ENCODE measurements around the gene ROCK1. TPM values are rescaled to one million over a fixed set of nuclear protein-coding genes. Genes with fewer than 3 reads are reported as not detected.

ROCK1 gene
- total and polyA plus RNA-seq, 2 of the 8 experiments (the other 6 are each of a cell fraction or from before 2014, with no cell fraction given) = 4.2 to 48.9 TPM

DNA sequence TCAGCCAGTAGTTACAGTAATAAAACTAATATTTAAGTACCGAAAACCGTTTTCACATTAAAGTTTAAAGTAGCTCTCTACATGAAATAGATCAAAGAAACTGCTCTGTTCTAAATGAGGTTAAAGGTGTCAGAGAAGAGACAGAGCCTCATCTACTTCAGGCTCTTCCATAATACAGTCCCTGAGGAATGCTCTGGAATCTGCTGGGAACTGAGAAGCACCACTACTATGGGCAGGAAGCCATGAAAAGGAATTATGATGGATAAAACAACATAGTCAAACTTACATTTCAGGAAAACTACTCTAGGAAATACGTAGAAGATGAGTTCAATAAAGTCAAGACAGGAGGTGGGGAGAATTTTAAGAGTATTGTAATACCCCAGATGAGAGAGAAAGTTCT is 60.0 kb downstream of the ROCK1 start:
- H2BK20ac ChIP-seq (ENCODE audit: low read length) = no peak overlapping the region
- H2BK12ac ChIP-seq (ENCODE audit: low read depth, low read length) = no peak overlapping the region
- H4K20me1 ChIP-seq (replicated peaks in 1 of 2; ENCODE audit: control insufficient read depth in 1 of 2, insufficient read depth in 2 of 2, low read length in 2 of 2) = no peaks in the 10 kb centered on the region
- H3K79me1 ChIP-seq (ENCODE audit: low read depth, low read length) = no peaks in the 10 kb centered on the region
- no peaks in the 10 kb centered on the region for H3K9me3 ChIP-seq (ENCODE audit: insufficient read depth in 2 of 2, low read depth in 1 of 2, low read length in 1 of 2)
- no peak overlapping the region for H2AK5ac ChIP-seq (ENCODE audit: low read depth, low read length)
- H2BK5ac ChIP-seq (ENCODE audit: low read depth, low read length) = no peak overlapping the region
- POLR2A ChIA-PET (ENCODE audit: partially characterized antibody) = no interaction called here
- no peak overlapping the region for H3K4me2 ChIP-seq (ENCODE audit: insufficient read depth in 1 of 2, low read depth in 2 of 2, low read length in 2 of 2)
- peaks cover 0 to 19% of the 10 kb centered on the region in 2 experiments; a peak in 2 of 4 replicates for H3K79me2 ChIP-seq (ENCODE audit: control insufficient read depth in 1 of 2, insufficient read depth in 2 of 2, low read length in 2 of 2)
- FAIRE-seq = no peak
- no peak overlapping the region for H3K9ac ChIP-seq (replicated peaks in 1 of 4; ENCODE audit: extremely low read depth in 1 of 4, low read depth in 3 of 4, low read length in 3 of 4)
- no peaks in the 10 kb centered on the region; the same call in 1 of the 2 replicates for H3K23me2 ChIP-seq (ENCODE audit: low read depth, low read length)
- no peak overlapping the region for H4K91ac ChIP-seq (replicated peaks; ENCODE audit: insufficient read length, low read length)
- no peak overlapping the region for H3K27ac ChIP-seq (ENCODE audit: low read depth, low read length)
- no peak overlapping the region for H4K8ac ChIP-seq (ENCODE audit: extremely low read depth, insufficient read depth, low read length)
- TF ChIP-seq CBX5 (IDR thresholded peaks at IDR 0.05; ENCODE audit: low read depth, low read length) (no peak), SP1 (IDR thresholded peaks at IDR 0.05; ENCODE audit: low read depth, low read length) (no peak), CBX8 (IDR thresholded peaks at IDR 0.05; ENCODE audit: borderline replicate concordance, low read depth, low read length) (no peak), POLR2A (IDR thresholded peaks at IDR 0.05; ENCODE audit: control extremely low read depth in 1 of 2, low read depth in 2 of 2, low read length in 2 of 2) (no peak), ASH2L (IDR thresholded peaks at IDR 0.05; ENCODE audit: low read length) (no peak), RBBP5 (IDR thresholded peaks at IDR 0.05; ENCODE audit: borderline replicate concordance, low read depth, low read length) (no peak), POU5F1 (IDR thresholded peaks at IDR 0.05; ENCODE audit: low read depth, low read length) (no peak), SAP30 (IDR thresholded peaks at IDR 0.05; ENCODE audit: insufficient read depth, insufficient replicate concordance, low read length) (no peak), KDM1A (IDR thresholded peaks at IDR 0.05; ENCODE audit: borderline replicate concordance, low read length) (no peak), CHD1 (IDR thresholded peaks at IDR 0.05; ENCODE audit: low read depth, low read length) (no peak)
- TF ChIP-seq, protein P1, sequence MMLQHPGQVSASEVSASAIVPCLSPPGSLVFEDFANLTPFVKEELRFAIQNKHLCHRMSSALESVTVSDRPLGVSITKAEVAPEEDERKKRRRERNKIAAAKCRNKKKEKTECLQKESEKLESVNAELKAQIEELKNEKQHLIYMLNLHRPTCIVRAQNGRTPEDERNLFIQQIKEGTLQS (IDR thresholded peaks at IDR 0.05; ENCODE audit: insufficient read depth, low read depth, low read length) = no peak
- H3K23ac ChIP-seq (ENCODE audit: insufficient read length) = no peak overlapping the region
- no peaks in the 10 kb centered on the region for H3K27me3 ChIP-seq (replicated peaks in 1 of 4; ENCODE audit: control insufficient read depth in 3 of 4, extremely low read depth in 1 of 4, insufficient read depth in 3 of 4, low read length in 3 of 4)
- no peak overlapping the region for H2BK15ac ChIP-seq (ENCODE audit: low read length)
- H3K36me3 ChIP-seq (ENCODE audit: control insufficient read depth in 2 of 4, insufficient read depth in 4 of 4, low read length in 3 of 4) = no peaks in the 10 kb centered on the region; a peak in 2 of 8 replicates
- no peak overlapping the region for H3K4me3 ChIP-seq (ENCODE audit: extremely low read depth in 1 of 4, insufficient read depth in 2 of 4, low read depth in 3 of 4, low read length in 4 of 4)
- H3K56ac ChIP-seq (replicated peaks; ENCODE audit: insufficient read length, low read depth, low read length) = no peak overlapping the region
- H3K14ac ChIP-seq (ENCODE audit: insufficient read length) = no peak overlapping the region
- no peak overlapping the region for H2BK120ac ChIP-seq (replicated peaks; ENCODE audit: low read depth, low read length)
- H2AFZ ChIP-seq (ENCODE audit: low read length) = no peak overlapping the region
- H4K5ac ChIP-seq (ENCODE audit: insufficient read length, low read depth, low read length) = no peak overlapping the region
- no peak overlapping the region for H3K4ac ChIP-seq (replicated peaks; ENCODE audit: insufficient read length, low read depth, low read length)
- no peak overlapping the region for H3K18ac ChIP-seq (ENCODE audit: extremely low read depth, low read length)
- CTCF ChIA-PET (ENCODE audit: partially characterized antibody) = interaction anchor here (0.6 kb wide), 1 partner anchor 25 kb away, joined by 3 read pairs; no protein-coding TSS in a partner anchor
- no peaks in the 10 kb centered on the region for H3K4me1 ChIP-seq (replicated peaks in 1 of 4; ENCODE audit: control insufficient read depth in 3 of 4, insufficient read depth in 4 of 4, low read length in 3 of 4)
- DNase-seq (ENCODE audit: low read depth in 1 of 2, low spot score in 2 of 2) = no peak
- 88% methylated on average over 3 of the region's 3 CpGs; no CpG with 5 or more reads in 1 of the 2 experiments for WGBS, 2 experiments (ENCODE audit: extremely low coverage in 1 of 2, insufficient coverage in 1 of 2, insufficient read length in 1 of 2, insufficient replicate concordance in 2 of 2, low coverage in 1 of 2, low lambda C conversion rate in 2 of 2, missing lambda C conversion rate in 1 of 2)

Data from H1 (cell line).